ENCODE results near the gene SH2D1B.

Gene SH2D1B

GRCh38 chr1:162370161-162370560 is 41.8 kb downstream of the SH2D1B start:
- TF ChIP-seq CTCF (IDR thresholded peaks at IDR 0.05; ENCODE audit: low read depth, low read length), result no peak
- in situ Hi-C loops (cut with HindIII; ENCODE audit: low sequenced_read_pairs), result no loop called here
- H3K4me3 ChIP-seq (ENCODE audit: low read depth, low read length), result no peak overlapping the region
- no peak for DNase-seq (ENCODE audit: low read depth, low spot score)

- no peak for DNase-seq (ENCODE audit: low read depth, low spot score)
- TF ChIP-seq CTCF (IDR thresholded peaks at IDR 0.05; ENCODE audit: low read depth, low read length), result no peak
- in situ Hi-C loops (cut with HindIII; ENCODE audit: low sequenced_read_pairs), result no loop called here
- H3K4me3 ChIP-seq (ENCODE audit: low read depth, low read length), result no peak overlapping the region
These were observed 42.4 kb downstream of the SH2D1B start for GRCh38 chr1:162369571-162369970.

GRCh38 chr1:162368451-162368850 is 43.5 kb downstream of the SH2D1B start:
- in situ Hi-C loops (cut with HindIII; ENCODE audit: low sequenced_read_pairs), result no loop called here
- no peak for TF ChIP-seq CTCF (IDR thresholded peaks at IDR 0.05; ENCODE audit: low read depth, low read length)
- DNase-seq (ENCODE audit: low read depth, low spot score), result no peak
- no peak overlapping the region for H3K4me3 ChIP-seq (ENCODE audit: low read depth, low read length)

GRCh38 chr1:162367772-162368171 is 44.2 kb downstream of the SH2D1B start:
- no peak overlapping the region for H3K4me3 ChIP-seq (ENCODE audit: low read depth, low read length)
- no peak for TF ChIP-seq CTCF (IDR thresholded peaks at IDR 0.05; ENCODE audit: low read depth, low read length)
- in situ Hi-C loops (cut with HindIII; ENCODE audit: low sequenced_read_pairs), result no loop called here
- no peak for DNase-seq (ENCODE audit: low read depth, low spot score)

- in situ Hi-C loops (cut with HindIII; ENCODE audit: low sequenced_read_pairs), result no loop called here
- TF ChIP-seq CTCF (IDR thresholded peaks at IDR 0.05; ENCODE audit: low read depth, low read length), result no peak
- no peak for DNase-seq (ENCODE audit: low read depth, low spot score)
- no peak overlapping the region for H3K4me3 ChIP-seq (ENCODE audit: low read depth, low read length)
These were observed 44.9 kb downstream of the SH2D1B start for GRCh38 chr1:162367073-162367472.

GRCh38 chr1:162366671-162367070 is 45.3 kb downstream of the SH2D1B start:
- no peak for TF ChIP-seq CTCF (IDR thresholded peaks at IDR 0.05; ENCODE audit: low read depth, low read length)
- in situ Hi-C loops (cut with HindIII; ENCODE audit: low sequenced_read_pairs), result no loop called here
- DNase-seq (ENCODE audit: low read depth, low spot score), result no peak
- H3K4me3 ChIP-seq (ENCODE audit: low read depth, low read length), result no peak overlapping the region

GRCh38 chr1:162366149-162366548 is 45.8 kb downstream of the SH2D1B start:
- no peak for TF ChIP-seq CTCF (IDR thresholded peaks at IDR 0.05; ENCODE audit: low read depth, low read length)
- DNase-seq (ENCODE audit: low read depth, low spot score), result no peak
- no peak overlapping the region for H3K4me3 ChIP-seq (ENCODE audit: low read depth, low read length)
- in situ Hi-C loops (cut with HindIII; ENCODE audit: low sequenced_read_pairs), result no loop called here

All from astrocyte of the spinal cord (primary cell).